OCI-LY3 (cell line): Measurements from ENCODE around the gene GALNT2.

ENCODE experiments used
- CTCF ChIP-seq: fragments of 200-600, 300-600 bp; sonication (generic); IDR thresholded peaks from 2 replicates; pipeline ENCODE4 v1.5.1; 2014; ENCODE audit warnings: antibody characterized with exemption, low read length, low read depth
- EZH2phosphoT487 ChIP-seq: fragments of 200-600 bp; shearing (Covaris generic); IDR thresholded peaks from 2 replicates; pipeline ENCODE4 v1.6.1; 2018; ENCODE audit warnings: antibody characterized with exemption, mixed run types, low read depth

DNA sequence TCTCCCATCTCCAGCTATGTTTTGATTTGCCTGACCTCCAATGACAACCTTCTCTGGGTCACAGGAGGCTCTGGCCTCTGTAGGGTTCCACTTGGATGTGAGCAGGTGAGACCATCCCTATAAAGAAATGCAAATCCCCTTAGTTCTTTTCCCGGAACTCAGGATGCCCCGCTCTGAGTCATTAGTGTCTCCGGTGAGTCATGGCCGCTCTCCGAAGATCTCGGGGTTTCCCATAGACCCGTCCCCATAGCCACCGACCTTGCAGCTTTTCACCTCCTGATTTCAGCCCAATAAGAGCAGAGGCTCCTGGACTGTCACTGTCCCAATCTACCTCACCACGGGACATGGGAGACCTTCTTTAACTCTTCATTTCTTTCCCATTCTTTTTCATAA is 260.9 kb downstream of the GALNT2 start:
- TF ChIP-seq CTCF (no peak), EZH2phosphoT487 (no peak)
